Measurements from ENCODE around the gene RAI2. TPM values are rescaled to one million over a fixed set of nuclear protein-coding genes. Genes with fewer than 3 reads are reported as not detected.

RAI2 gene
- total and polyA plus RNA-seq, 2 donors from 2014 or later, result 18.3 to 43.1 TPM

GRCh38 chrX:17854531-17854930 is 6.6 kb downstream of the RAI2 start:
- Histone ChIP-seq H3K9ac (ENCODE audit: low read length in 3 of 3) (no peak overlapping the region), H3K4me1 (ENCODE audit: control insufficient read depth in 2 of 3, insufficient read depth in 2 of 3, low read depth in 1 of 3, low read length in 3 of 3) (peaks cover 0 to 11% (median 0%) of the 10 kb centered on the region in 3 donors), H3K4me3 (ENCODE audit: low read length in 3 of 3) (no peak overlapping the region), H3K27ac (ENCODE audit: low read depth in 2 of 2, low read length in 2 of 2) (peak overlapping the region in 1 of 2 donors; percentile 37), H3K27me3 (ENCODE audit: control insufficient read depth, insufficient read depth, low read length) (peaks cover 6% of the 10 kb centered on the region), H3K36me3 (ENCODE audit: control insufficient read depth in 2 of 3, insufficient read depth in 3 of 3, low read length in 3 of 3) (no peaks in the 10 kb centered on the region), H3K9me3 (ENCODE audit: control insufficient read depth in 2 of 3, insufficient read depth in 1 of 3, low read length in 3 of 3) (no peaks in the 10 kb centered on the region)
- intact Hi-C loops (cut with DNase I), result no loop called here
- FAIRE-seq (no peak), DNase-seq (peak in 2 of 5 donors; percentile 17 to 39)
- TF ChIP-seq CTCF (IDR thresholded peaks at IDR 0.05; ENCODE audit: borderline replicate concordance, extremely low read depth, insufficient read depth), result no peak

DNA sequence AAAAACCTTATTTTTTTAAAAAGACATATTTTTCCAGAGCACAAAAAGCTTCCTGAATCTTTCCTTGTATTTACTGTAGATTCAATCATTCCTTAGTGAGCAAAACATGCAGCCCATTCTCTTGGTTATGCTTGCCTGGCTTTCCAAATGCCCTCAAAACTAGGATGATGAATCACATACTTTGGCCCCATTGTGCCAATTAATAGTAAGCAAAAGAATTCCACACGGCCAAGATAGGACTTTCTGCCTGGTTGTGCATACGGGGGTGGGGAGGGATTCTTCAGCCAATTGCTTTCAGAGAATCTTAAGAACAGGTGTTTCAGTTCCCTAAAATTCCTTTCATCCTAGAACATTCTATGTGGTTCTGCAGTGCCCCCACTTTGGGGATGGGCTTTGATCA is 7.0 kb downstream of the RAI2 start:
- H3K36me3 ChIP-seq (ENCODE audit: control insufficient read depth in 2 of 3, insufficient read depth in 3 of 3, low read length in 3 of 3), result no peaks in the 10 kb centered on the region
- H3K9ac ChIP-seq (ENCODE audit: low read length in 3 of 3), result no peak overlapping the region
- no peak for FAIRE-seq
- no peak for TF ChIP-seq CTCF (IDR thresholded peaks at IDR 0.05; ENCODE audit: borderline replicate concordance, extremely low read depth, insufficient read depth)
- no peaks in the 10 kb centered on the region for H3K9me3 ChIP-seq (ENCODE audit: control insufficient read depth in 2 of 3, insufficient read depth in 1 of 3, low read length in 3 of 3)
- peak overlapping the region in 1 of 2 donors; percentile 37 for H3K27ac ChIP-seq (ENCODE audit: low read depth in 2 of 2, low read length in 2 of 2)
- intact Hi-C loops (cut with DNase I), result no loop called here
- H3K27me3 ChIP-seq (ENCODE audit: control insufficient read depth, insufficient read depth, low read length), result peaks cover 6% of the 10 kb centered on the region
- peak in 1 of 5 donors; percentile 24 for DNase-seq
- no peak overlapping the region for H3K4me3 ChIP-seq (ENCODE audit: low read length in 3 of 3)
- H3K4me1 ChIP-seq (ENCODE audit: control insufficient read depth in 2 of 3, insufficient read depth in 2 of 3, low read depth in 1 of 3, low read length in 3 of 3), result peaks cover 0 to 11% (median 0%) of the 10 kb centered on the region in 3 donors

DNA sequence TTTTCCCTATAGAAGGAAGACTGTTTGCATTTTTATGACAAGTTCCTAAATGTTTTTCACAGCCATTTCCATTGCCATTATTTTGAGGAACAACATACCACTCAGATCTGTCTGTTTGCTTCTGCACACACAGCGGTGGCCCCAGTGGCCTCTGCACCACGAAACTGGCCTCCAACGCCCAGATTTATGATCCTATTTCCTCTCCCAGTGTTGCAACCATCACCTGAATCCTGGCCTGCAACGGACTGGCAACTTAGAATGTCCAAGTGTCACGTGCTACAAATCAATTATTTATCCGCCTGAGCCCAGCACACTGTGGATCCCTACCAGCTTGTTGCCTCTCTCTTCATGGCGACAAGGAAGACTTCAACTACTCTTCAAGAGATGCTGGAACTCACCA is 9.2 kb downstream of the RAI2 start:
- Histone ChIP-seq H3K27ac (ENCODE audit: low read depth in 2 of 2, low read length in 2 of 2) (no peak overlapping the region), H3K9ac (ENCODE audit: low read length in 3 of 3) (no peak overlapping the region), H3K9me3 (ENCODE audit: control insufficient read depth in 2 of 3, insufficient read depth in 1 of 3, low read length in 3 of 3) (no peaks in the 10 kb centered on the region), H3K27me3 (ENCODE audit: control insufficient read depth, insufficient read depth, low read length) (peaks cover 6% of the 10 kb centered on the region), H3K4me1 (ENCODE audit: control insufficient read depth in 2 of 3, insufficient read depth in 2 of 3, low read depth in 1 of 3, low read length in 3 of 3) (peaks cover 0 to 11% (median 0%) of the 10 kb centered on the region in 3 donors), H3K36me3 (ENCODE audit: control insufficient read depth in 2 of 3, insufficient read depth in 3 of 3, low read length in 3 of 3) (no peaks in the 10 kb centered on the region), H3K4me3 (ENCODE audit: low read length in 3 of 3) (no peak overlapping the region)
- DNase-seq (no peak), FAIRE-seq (no peak)
- no peak for TF ChIP-seq CTCF (IDR thresholded peaks at IDR 0.05; ENCODE audit: borderline replicate concordance, extremely low read depth, insufficient read depth)
- intact Hi-C loops (cut with DNase I), result no loop called here
